Activated CD8-positive, alpha-beta memory T cell treated with anti-CD3 and anti-CD28 coated beads, Interleukin-2, amount 50 U/mL, for 24 hours (primary cell): ENCODE measurements around the gene C16orf96.

Experiments used
- DNase-seq: peaks from one replicate; pipeline ENCODE4 v3.0.0-alpha.2; 2020; ENCODE audit errors: extremely low read depth

The C16orf96 gene

DNA sequence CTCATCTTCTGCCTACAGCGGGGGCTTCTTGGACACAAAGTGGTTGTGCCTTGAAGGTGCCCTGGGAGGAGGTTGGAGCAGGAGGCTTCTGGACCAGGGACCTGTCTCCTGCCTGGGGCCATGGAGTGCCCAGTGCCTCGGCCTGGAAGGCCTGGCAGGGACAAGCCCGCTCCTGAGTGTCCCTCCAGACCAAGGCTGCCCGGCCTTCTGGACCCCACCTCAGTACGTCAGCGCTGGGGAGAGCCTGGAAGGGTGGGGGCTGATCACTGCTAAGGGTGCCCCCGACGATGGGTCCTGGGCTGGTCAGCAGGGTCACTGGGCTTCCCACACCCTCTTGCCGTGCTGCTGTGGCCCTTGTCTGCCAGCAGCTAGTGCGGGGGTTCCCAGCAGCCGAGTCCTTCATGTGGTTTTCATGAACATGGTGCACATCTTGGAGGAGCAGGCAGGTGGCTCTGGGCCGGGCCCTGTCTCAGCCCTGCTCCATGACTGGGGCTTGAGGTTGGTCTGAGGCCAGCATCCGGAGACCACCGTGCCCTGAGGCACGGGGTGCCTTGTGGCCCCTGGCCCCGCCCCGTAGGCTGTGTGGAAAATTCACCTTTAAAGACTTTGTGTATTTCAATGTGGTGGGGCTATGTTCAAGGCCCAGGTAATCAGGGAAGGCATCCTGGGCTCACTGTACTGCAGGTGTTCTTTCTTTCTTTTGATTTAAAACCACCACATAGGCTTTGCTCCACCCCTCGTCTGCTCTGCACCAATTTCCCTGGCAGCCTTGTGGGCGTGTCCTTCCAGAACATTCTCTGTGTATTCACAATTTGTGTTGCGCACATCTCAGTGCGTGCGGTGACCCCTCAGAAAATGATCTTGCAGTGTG, 90.9 kb downstream of the C16orf96 start:
- no peak for DNase-seq

DNA sequence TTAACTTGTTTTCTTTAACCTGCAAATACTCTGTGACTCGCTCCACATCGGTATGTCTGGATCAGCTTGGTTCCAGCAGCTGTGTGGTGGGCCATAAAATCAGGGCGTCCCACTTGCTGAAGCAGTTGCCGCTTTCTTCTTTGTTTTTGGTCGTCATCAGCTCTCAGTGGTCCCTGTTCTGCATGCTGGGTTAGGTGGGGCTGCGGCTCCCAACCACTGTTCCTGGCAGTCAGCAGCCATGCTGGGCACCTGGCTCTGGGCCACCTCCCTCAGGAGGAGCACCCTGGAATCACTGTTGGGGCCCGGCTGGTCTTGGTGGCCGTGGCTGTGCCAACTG, 91.5 kb downstream of the C16orf96 start:
- no peak for DNase-seq

DNA sequence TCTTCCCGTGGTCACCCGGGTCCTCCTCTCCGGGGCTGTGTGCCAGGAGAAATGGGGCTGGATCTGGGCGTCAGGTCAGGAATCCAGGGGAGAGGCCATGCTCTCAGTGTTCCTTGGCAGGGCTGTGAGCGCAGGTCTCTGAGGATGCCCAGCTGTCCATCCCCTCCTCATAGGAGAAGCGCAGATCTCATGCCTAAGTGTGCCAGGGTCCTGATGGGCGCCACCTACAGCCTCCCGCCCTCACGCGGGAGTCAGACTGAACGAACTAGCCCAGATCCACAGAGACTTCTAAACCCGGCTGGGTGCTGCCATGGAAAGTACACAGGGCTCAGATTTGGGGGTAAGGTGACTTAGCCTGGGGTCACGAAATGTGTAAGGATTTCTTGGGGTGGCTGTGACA, 92.8 kb downstream of the C16orf96 start:
- DNase-seq: no peak

DNA sequence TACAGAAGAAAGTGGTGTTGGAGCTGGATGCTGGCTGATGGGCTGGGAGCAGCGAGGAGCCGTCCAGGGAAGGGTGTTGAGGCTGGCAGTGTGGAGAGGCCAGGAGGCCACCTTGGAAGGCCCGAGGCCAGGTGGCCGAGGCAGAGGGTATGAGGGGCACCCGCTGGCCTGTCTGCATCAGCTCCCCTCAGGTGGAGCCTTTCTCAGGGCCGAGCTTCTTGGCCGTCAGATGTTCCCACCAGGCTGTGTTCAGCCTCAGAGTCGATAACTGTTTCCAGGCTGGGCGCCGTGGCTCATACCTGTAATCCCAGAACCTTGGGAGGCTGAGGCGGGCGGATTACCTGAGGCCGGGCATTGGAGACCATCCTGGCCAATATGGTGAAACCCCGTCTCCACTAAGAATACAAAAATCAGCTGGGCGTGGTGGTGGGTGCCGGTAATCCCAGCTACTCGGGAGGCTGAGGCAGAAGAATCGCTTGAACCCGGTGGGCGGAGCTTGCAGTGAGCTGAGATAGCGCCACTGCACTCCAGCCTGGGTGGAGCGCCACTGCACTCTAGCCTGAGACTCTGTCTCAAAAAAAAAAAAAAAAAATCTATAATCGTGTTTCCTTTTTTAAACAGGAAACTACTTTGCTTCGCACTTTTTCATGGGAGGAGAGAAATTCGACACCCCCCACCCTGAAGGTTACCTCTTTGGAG, 93.8 kb downstream of the C16orf96 start:
- no peak for DNase-seq
